ENCODE data around the gene WDR1. TPM values are rescaled to one million over a fixed set of nuclear protein-coding genes. Genes with fewer than 3 reads are reported as not detected.

The WDR1 gene
- total and polyA plus RNA-seq, 10 of the 15 experiments (the other 5 are each of a cell fraction or from before 2014, with no cell fraction given) = 28.5 to 397 (median 290) TPM

DNA sequence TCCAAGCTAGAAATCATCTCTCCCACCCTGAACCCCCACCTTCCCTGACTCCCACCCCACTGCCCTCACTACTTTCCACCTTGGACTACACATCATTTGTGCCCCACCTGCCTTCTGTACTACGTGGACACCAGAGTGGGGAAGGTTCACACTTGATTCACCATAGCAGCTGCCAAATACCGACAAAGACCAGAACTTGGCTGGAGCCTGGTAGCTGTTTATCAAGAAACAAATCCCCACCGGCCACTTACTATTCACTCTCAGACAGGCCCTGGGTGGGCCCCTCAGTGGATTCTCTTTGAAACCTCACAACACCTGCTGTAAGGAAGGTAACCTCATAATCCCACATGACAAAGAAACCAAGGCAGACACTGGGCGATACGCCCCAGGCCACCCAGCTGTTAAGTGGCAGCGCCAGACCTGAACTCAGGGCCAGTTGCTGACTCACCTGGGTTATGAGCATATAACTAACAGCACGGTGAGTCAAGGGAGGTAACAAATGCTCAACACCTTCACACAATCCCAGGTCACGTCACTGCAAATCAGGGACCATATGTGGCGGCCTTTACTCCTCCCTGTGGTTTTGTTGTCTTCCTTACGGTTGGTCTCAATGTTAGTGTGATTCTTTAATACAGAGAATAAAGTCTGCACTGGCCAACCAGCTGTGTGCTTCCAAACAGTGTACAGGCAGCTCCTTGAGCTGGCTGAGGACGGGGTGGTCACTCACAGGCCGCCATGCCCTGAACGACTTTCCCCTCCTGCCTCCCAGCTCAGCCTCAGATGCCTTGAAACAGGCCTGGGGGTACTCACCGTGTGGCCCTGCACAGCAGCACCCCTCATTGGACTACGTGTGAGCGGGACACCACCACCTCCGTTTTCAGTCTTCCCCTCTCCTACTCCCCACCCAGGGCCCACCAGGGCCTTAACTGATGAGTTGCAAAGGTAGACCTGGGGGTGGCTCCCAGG, 7.5 kb downstream of the WDR1 start:
- no peaks in the 10 kb centered on the region for H3K27me3 ChIP-seq (replicated peaks in 1 of 2; ENCODE audit: control insufficient read depth in 2 of 2, insufficient read depth in 2 of 2, low read length in 1 of 2)
- intact Hi-C loops (cut with micrococcal nuclease; ENCODE audit: unreplicated experiment) (no loop called here), in situ Hi-C loops (cut with MboI) (no loop called here)
- peaks cover 100% of the 10 kb centered on the region for H3K79me2 ChIP-seq (ENCODE audit: control insufficient read depth, insufficient read depth, low read length)
- H3K27ac ChIP-seq (ENCODE audit: control insufficient read depth, insufficient read depth) = no peak overlapping the region
- H3K9ac ChIP-seq (ENCODE audit: control insufficient read depth, insufficient read depth, low read length) = no peak overlapping the region
- peaks cover 21% of the 10 kb centered on the region for H4K20me1 ChIP-seq (ENCODE audit: control insufficient read depth, insufficient read depth)
- TF ChIP-seq SUPT20H (IDR thresholded peaks at IDR 0.05; ENCODE audit: borderline replicate concordance, control insufficient read depth, low read depth, low read length) (no peak), CEBPB (IDR thresholded peaks at IDR 0.05; ENCODE audit: borderline replicate concordance in 1 of 2, low read depth in 2 of 2, low read length in 2 of 2) (no peak), STAT1 (conservative IDR thresholded peaks at IDR 0.05) (no peak), CHD2 (IDR thresholded peaks at IDR 0.05; ENCODE audit: borderline replicate concordance, low read depth, low read length) (no peak), EGR1 (IDR thresholded peaks at IDR 0.05; ENCODE audit: borderline replicate concordance in 1 of 2, low read depth in 2 of 2, low read length in 2 of 2) (no peak), POLR2AphosphoS5 (IDR thresholded peaks at IDR 0.05; ENCODE audit: low read length) (0 out of 2 replicates have a peak, but pooled peaks have one; percentile 39), POLR2A (IDR thresholded peaks at IDR 0.05; ENCODE audit: low read depth, low read length) (peak; percentile 45), GATAD2B (conservative IDR thresholded peaks at IDR 0.05; ENCODE audit: low read depth) (no peak)
- TF ChIP-seq, protein P1, sequence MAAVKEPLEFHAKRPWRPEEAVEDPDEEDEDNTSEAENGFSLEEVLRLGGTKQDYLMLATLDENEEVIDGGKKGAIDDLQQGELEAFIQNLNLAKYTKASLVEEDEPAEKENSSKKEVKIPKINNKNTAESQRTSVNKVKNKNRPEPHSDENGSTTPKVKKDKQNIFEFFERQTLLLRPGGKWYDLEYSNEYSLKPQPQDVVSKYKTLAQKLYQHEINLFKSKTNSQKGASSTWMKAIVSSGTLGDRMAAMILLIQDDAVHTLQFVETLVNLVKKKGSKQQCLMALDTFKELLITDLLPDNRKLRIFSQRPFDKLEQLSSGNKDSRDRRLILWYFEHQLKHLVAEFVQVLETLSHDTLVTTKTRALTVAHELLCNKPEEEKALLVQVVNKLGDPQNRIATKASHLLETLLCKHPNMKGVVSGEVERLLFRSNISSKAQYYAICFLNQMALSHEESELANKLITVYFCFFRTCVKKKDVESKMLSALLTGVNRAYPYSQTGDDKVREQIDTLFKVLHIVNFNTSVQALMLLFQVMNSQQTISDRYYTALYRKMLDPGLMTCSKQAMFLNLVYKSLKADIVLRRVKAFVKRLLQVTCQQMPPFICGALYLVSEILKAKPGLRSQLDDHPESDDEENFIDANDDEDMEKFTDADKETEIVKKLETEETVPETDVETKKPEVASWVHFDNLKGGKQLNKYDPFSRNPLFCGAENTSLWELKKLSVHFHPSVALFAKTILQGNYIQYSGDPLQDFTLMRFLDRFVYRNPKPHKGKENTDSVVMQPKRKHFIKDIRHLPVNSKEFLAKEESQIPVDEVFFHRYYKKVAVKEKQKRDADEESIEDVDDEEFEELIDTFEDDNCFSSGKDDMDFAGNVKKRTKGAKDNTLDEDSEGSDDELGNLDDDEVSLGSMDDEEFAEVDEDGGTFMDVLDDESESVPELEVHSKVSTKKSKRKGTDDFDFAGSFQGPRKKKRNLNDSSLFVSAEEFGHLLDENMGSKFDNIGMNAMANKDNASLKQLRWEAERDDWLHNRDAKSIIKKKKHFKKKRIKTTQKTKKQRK (IDR thresholded peaks at IDR 0.05; ENCODE audit: low read depth, low read length) = no peak
- peaks cover 40 to 44% of the 10 kb centered on the region in 2 experiments for H3K36me3 ChIP-seq (ENCODE audit: control insufficient read depth in 2 of 2, insufficient read depth in 2 of 2, low read length in 1 of 2)
- no peak for DNase-seq (ENCODE audit: low read depth, low spot score)
- H3K4me2 ChIP-seq (ENCODE audit: control insufficient read depth, insufficient read depth) = peak overlapping the region; percentile 54
- no peak overlapping the region for H2AFZ ChIP-seq (ENCODE audit: control insufficient read depth, low read depth, low read length)
- CTCF ChIA-PET = interaction anchor here (0.6 kb wide), 1 partner anchor 35 kb away, joined by 3 read pairs; no protein-coding TSS in a partner anchor
- no TSS peak for BruUV-seq (replicated peaks)
- no peaks in the 10 kb centered on the region for H3K9me3 ChIP-seq (replicated peaks; ENCODE audit: control insufficient read depth, insufficient read depth, low read length)
- 78% methylated on average over 17 of the region's 17 CpGs for WGBS (ENCODE audit: insufficient coverage, insufficient replicate concordance, low lambda C conversion rate, missing lambda C conversion rate)
- ATAC-seq = no peak
- peaks cover 9% of the 10 kb centered on the region for H3K4me1 ChIP-seq (ENCODE audit: control insufficient read depth, insufficient read depth, low read length)
- H3K4me3 ChIP-seq = peak overlapping the region; percentile 9; the same call in 1 of the 2 replicates
- RAD21 ChIA-PET (ENCODE audit: unreplicated experiment) = interaction anchor here (2.6 kb wide), 1 partner anchor 9 kb away, joined by 7 read pairs; no protein-coding TSS in a partner anchor
- POLR2A ChIA-PET = interaction anchor here (0.7 to 1.3 kb wide), 3 partner anchors 9 to 17 kb away, joined by 3 read pairs; no protein-coding TSS in a partner anchor
- FAIRE-seq = no peak
- SMC1A ChIA-PET (ENCODE audit: uncharacterized antibody, unreplicated experiment) = interaction anchor here (0.7 to 1.6 kb wide), 2 partner anchors 10 to 1298 kb away, joined by 3 to 6 read pairs; no protein-coding TSS in a partner anchor

All from GM12878 (cell line).